ENCODE measurements around the gene ALK.

Gene ALK

GRCh38 chr2:29910465-29910864, 10.9 kb downstream of the ALK start:
- Histone ChIP-seq H3K9ac (ENCODE audit: low read length) (no peak overlapping the region), H3K4me1 (ENCODE audit: control insufficient read depth, insufficient read depth, low read length) (no peaks in the 10 kb centered on the region), H3K36me3 (ENCODE audit: control insufficient read depth, insufficient read depth, low read length) (no peaks in the 10 kb centered on the region), H3K27me3 (ENCODE audit: control insufficient read depth, insufficient read depth, low read length) (peaks cover 28% of the 10 kb centered on the region; the same call in 1 of the 2 replicates), H3K4me3 (ENCODE audit: low read depth, low read length) (no peak overlapping the region), H3K27ac (ENCODE audit: low read depth, low read length) (no peak overlapping the region), H3K9me3 (ENCODE audit: control insufficient read depth, insufficient read depth, low read depth, low read length) (no peaks in the 10 kb centered on the region)

GRCh38 chr2:29902356-29902755, 19.0 kb downstream of the ALK start:
- Histone ChIP-seq H3K9me3 (ENCODE audit: control insufficient read depth, insufficient read depth, low read depth, low read length) (no peaks in the 10 kb centered on the region), H3K9ac (ENCODE audit: low read length) (no peak overlapping the region), H3K4me1 (ENCODE audit: control insufficient read depth, insufficient read depth, low read length) (peaks cover 43% of the 10 kb centered on the region), H3K27me3 (ENCODE audit: control insufficient read depth, insufficient read depth, low read length) (peaks cover 28% of the 10 kb centered on the region), H3K4me3 (ENCODE audit: low read depth, low read length) (no peak overlapping the region), H3K27ac (ENCODE audit: low read depth, low read length) (no peak overlapping the region), H3K36me3 (ENCODE audit: control insufficient read depth, insufficient read depth, low read length) (no peaks in the 10 kb centered on the region)

- peaks cover 28% of the 10 kb centered on the region for H3K27me3 ChIP-seq (ENCODE audit: control insufficient read depth, insufficient read depth, low read length)
- H3K9ac ChIP-seq (ENCODE audit: low read length): peak overlapping the region; percentile 34
- no peaks in the 10 kb centered on the region for H3K9me3 ChIP-seq (ENCODE audit: control insufficient read depth, insufficient read depth, low read depth, low read length)
- H3K4me3 ChIP-seq (ENCODE audit: low read depth, low read length): no peak overlapping the region
- H3K4me1 ChIP-seq (ENCODE audit: control insufficient read depth, insufficient read depth, low read length): peaks cover 43% of the 10 kb centered on the region
- H3K36me3 ChIP-seq (ENCODE audit: control insufficient read depth, insufficient read depth, low read length): no peaks in the 10 kb centered on the region
- no peak overlapping the region; the same call in 1 of the 2 replicates for H3K27ac ChIP-seq (ENCODE audit: low read depth, low read length)
Measured at GRCh38 chr2:29900971-29901633, 20.3 kb downstream of the ALK start.

GRCh38 chr2:29898999-29899398, 22.4 kb downstream of the ALK start:
- H3K36me3 ChIP-seq (ENCODE audit: control insufficient read depth, insufficient read depth, low read length): no peaks in the 10 kb centered on the region
- H3K4me3 ChIP-seq (ENCODE audit: low read depth, low read length): no peak overlapping the region
- peaks cover 21% of the 10 kb centered on the region for H3K27me3 ChIP-seq (ENCODE audit: control insufficient read depth, insufficient read depth, low read length)
- peaks cover 46% of the 10 kb centered on the region for H3K4me1 ChIP-seq (ENCODE audit: control insufficient read depth, insufficient read depth, low read length)
- no peaks in the 10 kb centered on the region for H3K9me3 ChIP-seq (ENCODE audit: control insufficient read depth, insufficient read depth, low read depth, low read length)
- H3K9ac ChIP-seq (ENCODE audit: low read length): no peak overlapping the region
- H3K27ac ChIP-seq (ENCODE audit: low read depth, low read length): no peak overlapping the region

- no peaks in the 10 kb centered on the region for H3K36me3 ChIP-seq (ENCODE audit: control insufficient read depth, insufficient read depth, low read length)
- peaks cover 23% of the 10 kb centered on the region for H3K4me1 ChIP-seq (ENCODE audit: control insufficient read depth, insufficient read depth, low read length)
- H3K27ac ChIP-seq (ENCODE audit: low read depth, low read length): no peak overlapping the region
- H3K27me3 ChIP-seq (ENCODE audit: control insufficient read depth, insufficient read depth, low read length): peaks cover 11% of the 10 kb centered on the region
- H3K4me3 ChIP-seq (ENCODE audit: low read depth, low read length): no peak overlapping the region
- no peaks in the 10 kb centered on the region for H3K9me3 ChIP-seq (ENCODE audit: control insufficient read depth, insufficient read depth, low read depth, low read length)
- no peak overlapping the region for H3K9ac ChIP-seq (ENCODE audit: low read length)
Measured at GRCh38 chr2:29894822-29895614, 26.4 kb downstream of the ALK start.

- no peak overlapping the region for H3K9ac ChIP-seq (ENCODE audit: low read length)
- no peak overlapping the region for H3K27ac ChIP-seq (ENCODE audit: low read depth, low read length)
- no peaks in the 10 kb centered on the region for H3K27me3 ChIP-seq (ENCODE audit: control insufficient read depth, insufficient read depth, low read length)
- H3K4me3 ChIP-seq (ENCODE audit: low read depth, low read length): no peak overlapping the region
- H3K9me3 ChIP-seq (ENCODE audit: control insufficient read depth, insufficient read depth, low read depth, low read length): no peaks in the 10 kb centered on the region
- H3K4me1 ChIP-seq (ENCODE audit: control insufficient read depth, insufficient read depth, low read length): peaks cover 5% of the 10 kb centered on the region; the same call in 1 of the 2 replicates
- no peaks in the 10 kb centered on the region for H3K36me3 ChIP-seq (ENCODE audit: control insufficient read depth, insufficient read depth, low read length)
Measured at GRCh38 chr2:29892585-29893259, 28.7 kb downstream of the ALK start.

GRCh38 chr2:29881089-29881730, 40.2 kb downstream of the ALK start:
- H3K4me1 ChIP-seq (ENCODE audit: control insufficient read depth, insufficient read depth, low read length): no peaks in the 10 kb centered on the region
- H3K27ac ChIP-seq (ENCODE audit: low read depth, low read length): no peak overlapping the region
- no peak overlapping the region for H3K4me3 ChIP-seq (ENCODE audit: low read depth, low read length)

GRCh38 chr2:29880084-29880483, 41.3 kb downstream of the ALK start:
- H3K9ac ChIP-seq (ENCODE audit: low read length): no peak overlapping the region
- H3K4me3 ChIP-seq (ENCODE audit: low read depth, low read length): no peak overlapping the region
- H3K27ac ChIP-seq (ENCODE audit: low read depth, low read length): no peak overlapping the region
- no peaks in the 10 kb centered on the region for H3K9me3 ChIP-seq (ENCODE audit: control insufficient read depth, insufficient read depth, low read depth, low read length)
- H3K4me1 ChIP-seq (ENCODE audit: control insufficient read depth, insufficient read depth, low read length): no peaks in the 10 kb centered on the region
- no peaks in the 10 kb centered on the region for H3K36me3 ChIP-seq (ENCODE audit: control insufficient read depth, insufficient read depth, low read length)
- H3K27me3 ChIP-seq (ENCODE audit: control insufficient read depth, insufficient read depth, low read length): no peaks in the 10 kb centered on the region

More at GRCh38 chr2:29881089-29881730, 40.2 kb downstream of the ALK start:
- Histone ChIP-seq H3K27me3 (ENCODE audit: control insufficient read depth, insufficient read depth, low read length) (no peaks in the 10 kb centered on the region), H3K9ac (ENCODE audit: low read length) (no peak overlapping the region), H3K9me3 (ENCODE audit: control insufficient read depth, insufficient read depth, low read depth, low read length) (no peaks in the 10 kb centered on the region), H3K36me3 (ENCODE audit: control insufficient read depth, insufficient read depth, low read length) (no peaks in the 10 kb centered on the region)

- Histone ChIP-seq H3K27ac (ENCODE audit: low read depth, low read length) (no peak overlapping the region), H3K9me3 (ENCODE audit: control insufficient read depth, insufficient read depth, low read depth, low read length) (no peaks in the 10 kb centered on the region), H3K9ac (ENCODE audit: low read length) (no peak overlapping the region), H3K36me3 (ENCODE audit: control insufficient read depth, insufficient read depth, low read length) (no peaks in the 10 kb centered on the region), H3K4me1 (ENCODE audit: control insufficient read depth, insufficient read depth, low read length) (no peaks in the 10 kb centered on the region), H3K27me3 (ENCODE audit: control insufficient read depth, insufficient read depth, low read length) (no peaks in the 10 kb centered on the region), H3K4me3 (ENCODE audit: low read depth, low read length) (no peak overlapping the region)
Measured at GRCh38 chr2:29879456-29879855, 41.9 kb downstream of the ALK start.

GRCh38 chr2:29878898-29879297, 42.5 kb downstream of the ALK start:
- Histone ChIP-seq H3K27ac (ENCODE audit: low read depth, low read length) (no peak overlapping the region), H3K9me3 (ENCODE audit: control insufficient read depth, insufficient read depth, low read depth, low read length) (no peaks in the 10 kb centered on the region), H3K36me3 (ENCODE audit: control insufficient read depth, insufficient read depth, low read length) (no peaks in the 10 kb centered on the region), H3K9ac (ENCODE audit: low read length) (no peak overlapping the region), H3K4me1 (ENCODE audit: control insufficient read depth, insufficient read depth, low read length) (no peaks in the 10 kb centered on the region), H3K27me3 (ENCODE audit: control insufficient read depth, insufficient read depth, low read length) (no peaks in the 10 kb centered on the region), H3K4me3 (ENCODE audit: low read depth, low read length) (no peak overlapping the region)

Measured in HUES6 (cell line).